Measurements from ENCODE around the gene DHRS2. TPM values are rescaled to one million over a fixed set of nuclear protein-coding genes. Genes with fewer than 3 reads are reported as not detected.

Gene DHRS2
- total and polyA plus RNA-seq, 2 of the 13 experiments (the other 11 are each of a cell fraction or from before 2014, with no cell fraction given) = 1,621 to 3,021 TPM

DNA sequence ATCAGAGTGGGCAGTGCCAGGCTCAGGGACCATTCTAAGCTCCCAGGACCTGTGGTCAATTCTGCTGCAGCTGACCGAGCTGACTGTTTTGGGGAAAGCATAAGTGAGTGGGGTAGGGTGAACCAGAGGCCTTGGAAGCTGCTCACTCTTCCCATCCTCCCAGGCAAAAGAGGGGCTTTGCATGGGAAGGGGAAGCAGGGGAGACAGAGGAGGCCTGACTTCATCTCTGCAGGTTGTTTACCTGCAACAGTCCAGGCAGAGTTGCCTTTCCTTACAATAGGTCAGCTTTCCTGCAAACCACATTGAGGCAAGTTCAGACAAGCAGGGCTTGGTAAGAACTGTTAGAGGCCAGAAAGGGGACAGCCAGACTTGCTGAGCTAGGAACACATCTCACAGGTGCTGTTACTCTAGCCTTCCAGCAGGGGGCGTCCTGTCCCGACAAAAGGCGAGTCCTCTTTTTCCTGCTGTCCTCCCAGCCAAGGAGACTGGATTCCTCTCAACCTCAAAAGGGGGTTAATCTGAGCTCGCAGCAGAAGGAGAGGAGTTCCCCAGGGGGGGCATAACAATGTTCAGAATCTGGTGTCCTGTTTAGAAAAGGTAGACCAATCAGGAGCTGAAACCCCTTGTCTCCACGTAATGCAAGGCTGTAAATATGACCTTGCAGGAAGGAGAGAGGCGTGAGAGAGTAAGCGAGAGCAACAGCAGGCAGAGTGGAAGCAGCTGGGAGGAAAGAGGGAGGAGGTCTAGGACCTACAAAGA, 4.3 kb upstream of the DHRS2 start (continued):
- TF ChIP-seq HDAC6 (IDR thresholded peaks at IDR 0.05; ENCODE audit: low read depth, low read length) (no peak), SOX6 (IDR thresholded peaks at IDR 0.05) (no peak), SOX6 (CRISPR knock-in tag; IDR thresholded peaks at IDR 0.05) (no peak), MTERF4 (CRISPR knock-in tag; IDR thresholded peaks at IDR 0.05) (no peak), TOE1 (CRISPR knock-in tag; IDR thresholded peaks at IDR 0.05) (peak; percentile 95), NCOA1 (CRISPR knock-in tag; IDR thresholded peaks at IDR 0.05) (0 out of 2 replicates have a peak, but pooled peaks have one; percentile 84), MIER3 (CRISPR knock-in tag; IDR thresholded peaks at IDR 0.05; ENCODE audit: borderline replicate concordance) (peak; percentile 92; the same call in 1 of the 2 replicates), TCF12 (IDR thresholded peaks at IDR 0.05) (no peak), TCF12 (CRISPR knock-in tag; IDR thresholded peaks at IDR 0.05) (no peak), SIX1 (CRISPR knock-in tag; IDR thresholded peaks at IDR 0.05; ENCODE audit: borderline replicate concordance) (0 out of 2 replicates have a peak, but pooled peaks have one; percentile 23), PREB (CRISPR knock-in tag; IDR thresholded peaks at IDR 0.05) (no peak), ZNF569 (CRISPR knock-in tag; IDR thresholded peaks at IDR 0.05; ENCODE audit: borderline replicate concordance) (0 out of 2 replicates have a peak, but pooled peaks have one; percentile 50), ZNF432 (CRISPR knock-in tag; IDR thresholded peaks at IDR 0.05; ENCODE audit: borderline replicate concordance) (no peak), ZNF317 (CRISPR knock-in tag; IDR thresholded peaks at IDR 0.05) (no peak), SIN3A (IDR thresholded peaks at IDR 0.05; ENCODE audit: borderline replicate concordance, low read depth, low read length) (no peak), DDIT3 (CRISPR knock-in tag; IDR thresholded peaks at IDR 0.05) (no peak), ZNF816 (CRISPR knock-in tag; IDR thresholded peaks at IDR 0.05; ENCODE audit: borderline replicate concordance) (no peak), TARDBP (CRISPR knock-in tag; IDR thresholded peaks at IDR 0.05) (peak; percentile 93), ZFP90 (CRISPR knock-in tag; IDR thresholded peaks at IDR 0.05; ENCODE audit: borderline replicate concordance) (no peak), SETDB1 (CRISPR knock-in tag; IDR thresholded peaks at IDR 0.05; ENCODE audit: borderline replicate concordance) (no peak)
- TF ChIP-seq, protein P1, sequence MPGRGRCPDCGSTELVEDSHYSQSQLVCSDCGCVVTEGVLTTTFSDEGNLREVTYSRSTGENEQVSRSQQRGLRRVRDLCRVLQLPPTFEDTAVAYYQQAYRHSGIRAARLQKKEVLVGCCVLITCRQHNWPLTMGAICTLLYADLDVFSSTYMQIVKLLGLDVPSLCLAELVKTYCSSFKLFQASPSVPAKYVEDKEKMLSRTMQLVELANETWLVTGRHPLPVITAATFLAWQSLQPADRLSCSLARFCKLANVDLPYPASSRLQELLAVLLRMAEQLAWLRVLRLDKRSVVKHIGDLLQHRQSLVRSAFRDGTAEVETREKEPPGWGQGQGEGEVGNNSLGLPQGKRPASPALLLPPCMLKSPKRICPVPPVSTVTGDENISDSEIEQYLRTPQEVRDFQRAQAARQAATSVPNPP (CRISPR knock-in tag; IDR thresholded peaks at IDR 0.05) = peak; percentile 54; the same call in 1 of the 2 replicates
- TF ChIP-seq, protein P2, sequence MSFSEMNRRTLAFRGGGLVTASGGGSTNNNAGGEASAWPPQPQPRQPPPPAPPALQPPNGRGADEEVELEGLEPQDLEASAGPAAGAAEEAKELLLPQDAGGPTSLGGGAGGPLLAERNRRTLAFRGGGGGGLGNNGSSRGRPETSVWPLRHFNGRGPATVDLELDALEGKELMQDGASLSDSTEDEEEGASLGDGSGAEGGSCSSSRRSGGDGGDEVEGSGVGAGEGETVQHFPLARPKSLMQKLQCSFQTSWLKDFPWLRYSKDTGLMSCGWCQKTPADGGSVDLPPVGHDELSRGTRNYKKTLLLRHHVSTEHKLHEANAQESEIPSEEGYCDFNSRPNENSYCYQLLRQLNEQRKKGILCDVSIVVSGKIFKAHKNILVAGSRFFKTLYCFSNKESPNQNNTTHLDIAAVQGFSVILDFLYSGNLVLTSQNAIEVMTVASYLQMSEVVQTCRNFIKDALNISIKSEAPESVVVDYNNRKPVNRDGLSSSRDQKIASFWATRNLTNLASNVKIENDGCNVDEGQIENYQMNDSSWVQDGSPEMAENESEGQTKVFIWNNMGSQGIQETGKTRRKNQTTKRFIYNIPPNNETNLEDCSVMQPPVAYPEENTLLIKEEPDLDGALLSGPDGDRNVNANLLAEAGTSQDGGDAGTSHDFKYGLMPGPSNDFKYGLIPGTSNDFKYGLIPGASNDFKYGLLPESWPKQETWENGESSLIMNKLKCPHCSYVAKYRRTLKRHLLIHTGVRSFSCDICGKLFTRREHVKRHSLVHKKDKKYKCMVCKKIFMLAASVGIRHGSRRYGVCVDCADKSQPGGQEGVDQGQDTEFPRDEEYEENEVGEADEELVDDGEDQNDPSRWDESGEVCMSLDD (CRISPR knock-in tag; IDR thresholded peaks at IDR 0.05; ENCODE audit: borderline replicate concordance) = no peak

Data from HepG2 (cell line).